NCI-H1048 (cell line): Measurements from ENCODE around the gene DDX27.

ENCODE experiments used
- DNase-seq: peaks from one replicate; lab custom pipeline; 2025; lab: John Stamatoyannopoulos, UW

DDX27 gene

GRCh38 chr20:49288784-49289696 is 69.8 kb downstream of the DDX27 start:
- DNase-seq, result no peak

- DNase-seq, result no peak
These were observed 71.5 kb downstream of the DDX27 start for GRCh38 chr20:49290608-49291191.

DNA sequence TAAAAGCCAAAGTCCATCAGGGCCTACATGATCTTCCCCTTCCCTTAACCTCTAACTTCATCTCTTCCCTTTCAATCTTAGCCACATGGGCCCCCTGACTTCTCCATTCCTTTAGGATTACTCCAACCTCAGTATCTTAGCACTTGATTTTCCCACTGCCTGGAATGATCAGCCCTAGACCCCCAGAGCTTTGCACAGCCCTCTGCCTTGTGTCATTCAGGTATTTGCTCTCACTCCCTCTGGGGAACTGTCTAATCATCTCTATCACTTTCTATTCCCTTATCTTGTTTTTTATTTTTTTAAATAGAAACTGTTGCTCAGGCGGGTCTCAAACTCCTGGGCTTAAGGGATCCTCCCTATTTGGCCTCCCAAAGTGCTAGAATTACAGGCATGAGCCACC is 72.0 kb downstream of the DDX27 start:
- DNase-seq, result no peak

GRCh38 chr20:49292010-49292409 is 72.8 kb downstream of the DDX27 start:
- DNase-seq, result no peak

- no peak for DNase-seq
These were observed 73.9 kb downstream of the DDX27 start for GRCh38 chr20:49293122-49293521.
